Activated T-helper 9 cell treated with anti-CD3 and anti-CD28 coated beads, Interleukin-2, amount 50 U/mL, for 16 hours (primary cell): ENCODE data around the gene RAB11B.
"Not testable (repeated sequence)": the region's sequence is repeated elsewhere in the genome, so short reads cannot be mapped to it uniquely, and the experiment has no call there.

Experiments used
- DNase-seq: peaks from one replicate; pipeline ENCODE4 v3.0.0-alpha.2; 2020; ENCODE audit warnings: low read depth

RAB11B gene

DNA sequence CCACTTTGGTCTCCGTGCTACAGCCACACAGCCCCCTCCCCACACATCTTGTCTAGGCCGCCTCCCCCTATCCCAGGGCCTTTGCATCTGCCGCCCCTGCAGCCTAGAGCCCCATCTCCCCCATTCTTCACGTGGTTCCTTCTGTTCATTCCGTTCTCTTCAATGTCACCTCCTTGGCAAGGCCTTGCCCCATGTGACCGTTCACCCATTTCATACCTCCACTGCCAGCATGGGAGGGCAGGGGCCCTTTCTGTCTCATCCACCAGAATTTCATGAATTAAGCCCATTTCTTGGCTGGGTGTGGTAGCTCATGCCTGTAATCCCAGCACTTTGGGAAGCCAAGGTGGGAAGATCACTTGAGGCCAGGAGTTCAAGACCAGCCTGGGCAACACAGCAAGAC lies 38.9 kb downstream of the RAB11B start:
- DNase-seq = no peak

DNA sequence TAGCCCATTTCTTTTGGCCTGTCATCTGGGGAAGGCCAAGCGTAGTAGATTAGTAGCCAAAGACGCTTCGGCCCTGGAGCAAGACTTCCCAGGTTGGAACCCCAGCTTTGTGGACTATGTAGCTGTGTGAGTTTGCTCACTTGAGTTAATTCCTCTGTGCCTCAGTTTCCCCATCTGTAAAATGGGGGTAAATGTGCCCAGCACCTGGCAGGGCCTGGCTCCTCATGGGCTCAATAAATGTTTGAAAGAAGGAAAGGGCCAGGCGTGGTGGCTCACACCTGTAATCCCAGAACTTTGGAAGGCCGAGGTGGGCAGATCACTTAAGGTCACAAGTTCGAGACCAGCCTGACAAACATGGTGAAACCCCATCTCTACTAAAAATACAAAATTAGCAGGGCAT lies 39.7 kb downstream of the RAB11B start:
- DNase-seq = no peak

DNA sequence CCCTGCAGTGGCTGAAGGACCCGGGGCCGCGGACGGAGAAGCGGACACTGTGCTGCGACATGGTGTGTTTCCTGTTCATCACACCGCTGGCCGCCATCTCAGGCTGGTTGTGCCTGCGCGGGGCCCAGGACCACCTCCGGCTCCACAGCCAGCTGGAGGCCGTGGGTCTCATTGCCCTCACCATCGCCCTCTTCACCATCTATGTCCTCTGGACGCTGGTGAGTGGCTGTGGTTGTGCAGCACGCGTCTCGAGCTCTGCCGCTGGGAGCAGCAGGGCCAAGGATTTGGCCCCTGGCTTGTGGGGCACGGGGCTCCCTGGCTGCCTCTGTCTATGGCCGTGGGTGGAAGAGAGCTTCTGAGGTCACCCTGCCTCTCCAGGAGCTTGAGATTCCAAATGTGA lies 40.5 kb downstream of the RAB11B start:
- DNase-seq = no peak

DNA sequence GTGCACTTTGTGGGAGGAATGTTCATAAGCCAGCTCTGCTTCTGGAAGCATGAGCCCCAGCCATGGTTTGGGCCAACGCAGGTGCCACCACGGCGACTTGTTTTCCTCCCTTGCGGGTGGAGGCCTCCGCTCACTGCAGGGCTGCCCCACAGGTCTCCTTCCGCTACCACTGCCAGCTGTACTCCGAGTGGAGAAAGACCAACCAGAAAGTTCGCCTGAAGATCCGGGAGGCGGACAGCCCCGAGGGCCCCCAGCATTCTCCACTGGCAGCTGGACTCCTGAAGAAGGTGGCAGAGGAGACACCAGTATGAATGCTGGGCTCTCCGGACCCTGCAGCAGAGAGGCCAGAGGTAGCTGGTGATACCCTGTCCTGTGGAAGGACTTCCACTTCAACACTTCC lies 48.1 kb downstream of the RAB11B start:
- DNase-seq = no peak

DNA sequence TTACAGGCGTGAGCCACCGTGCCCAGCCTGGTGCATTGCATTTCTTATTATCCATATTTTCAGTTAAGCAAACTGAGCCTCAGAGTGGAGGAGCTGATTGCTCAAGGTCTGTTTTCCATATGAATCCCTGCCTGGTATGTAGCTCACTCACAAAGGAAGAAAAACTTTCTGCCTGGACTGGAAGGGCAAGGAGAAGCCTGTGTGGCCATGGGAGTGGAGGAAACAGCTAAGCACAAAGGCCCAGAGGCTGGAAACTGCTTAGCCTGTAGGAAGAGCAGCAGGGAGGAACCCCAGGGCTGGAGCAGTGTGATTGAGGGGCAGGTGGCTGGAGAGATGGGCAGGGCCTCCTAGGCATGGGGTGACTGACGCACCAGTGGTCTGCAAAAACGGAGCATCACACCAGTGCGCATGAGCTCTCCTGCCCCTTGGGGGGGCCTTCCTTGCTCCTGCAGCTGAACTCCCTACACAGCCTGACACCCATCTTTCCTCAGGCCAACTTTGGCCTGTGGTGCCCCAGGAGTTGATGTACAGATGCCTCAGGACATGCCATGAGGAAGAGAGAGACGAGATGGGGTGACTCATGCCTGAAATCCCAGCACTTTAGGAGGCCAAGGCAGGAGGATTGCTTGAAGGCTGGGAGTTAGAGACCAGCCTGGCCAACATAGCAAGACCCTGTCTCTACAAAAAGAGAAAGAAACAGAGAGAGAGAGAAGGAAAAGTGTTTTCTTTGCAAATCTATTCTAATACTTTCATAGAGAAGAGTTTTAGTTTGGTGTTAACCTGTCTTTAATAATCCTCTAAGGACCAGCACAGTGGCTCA lies 51.8 kb downstream of the RAB11B start:
- DNase-seq = no peak

DNA sequence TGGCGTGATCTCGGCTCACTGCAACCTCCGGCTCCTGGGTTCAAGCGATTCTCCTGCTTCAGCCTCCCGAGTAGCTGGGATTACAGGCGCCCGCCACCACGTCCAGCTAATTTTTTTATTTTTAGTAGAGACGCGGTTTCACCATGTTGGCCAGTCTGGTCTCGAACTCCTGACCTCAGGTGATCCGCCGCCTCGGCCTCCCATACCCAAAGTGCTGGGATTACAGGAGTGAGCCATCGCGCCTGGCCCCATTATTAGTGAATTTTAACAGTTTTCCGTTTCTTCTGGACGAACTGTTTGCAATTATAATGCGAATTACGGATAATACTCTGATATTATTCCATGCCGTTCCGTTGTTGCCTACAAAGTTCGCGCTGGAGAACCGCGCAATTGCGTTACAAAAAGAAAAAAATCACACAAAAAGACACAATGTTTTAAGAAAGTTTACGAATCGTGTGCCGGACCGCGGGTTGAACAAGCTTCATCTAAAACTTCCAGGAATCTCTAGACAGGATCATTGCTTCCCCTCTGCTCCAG lies 54.0 kb downstream of the RAB11B start:
- not testable (repeated sequence) for DNase-seq

DNA sequence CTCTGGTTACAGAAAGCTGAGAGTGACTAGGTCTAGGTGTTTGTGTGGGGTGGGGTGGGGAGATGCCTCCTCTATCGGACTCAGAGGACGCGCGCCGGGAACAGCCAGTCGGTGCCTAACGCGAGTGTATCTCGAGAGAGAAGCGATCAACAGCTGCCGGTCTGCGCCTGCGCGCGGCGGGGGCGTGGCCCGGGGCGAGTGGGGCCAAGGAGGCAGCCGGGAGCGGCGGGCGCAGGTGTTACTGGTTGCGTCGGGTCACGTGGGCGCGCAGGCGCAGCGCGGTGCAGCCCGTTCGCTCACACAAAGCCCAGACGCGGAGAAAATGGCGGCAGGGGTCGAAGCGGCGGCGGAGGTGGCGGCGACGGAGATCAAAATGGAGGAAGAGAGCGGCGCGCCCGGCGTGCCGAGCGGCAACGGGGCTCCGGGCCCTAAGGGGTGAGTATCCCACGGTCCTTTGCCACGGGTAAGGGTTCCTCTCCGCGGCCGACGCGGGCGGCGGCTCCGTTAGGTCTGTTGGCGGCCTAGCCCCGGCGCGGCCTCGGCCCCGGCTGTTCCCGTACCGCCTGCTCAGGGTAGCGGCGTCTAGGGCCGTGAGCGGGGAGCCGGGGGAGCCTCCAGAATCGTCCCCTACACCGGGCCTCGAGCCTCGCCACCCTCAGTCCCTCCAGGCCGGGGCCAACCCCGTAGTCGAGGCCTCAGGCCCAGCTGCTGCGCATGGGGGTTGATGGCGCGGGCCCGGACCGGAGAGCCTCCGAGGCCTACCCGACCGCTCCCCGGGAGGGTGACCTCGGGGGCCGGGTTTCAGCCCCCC lies 54.7 kb downstream of the RAB11B start, which contains the start of gene HNRNPM:
Gene HNRNPM, plus strand, starts transcription at position 299 of the 811 bp plus-strand sequence. Its CDS starts 24 bp downstream, at position 323.
- DNase-seq = peak; percentile 100

DNA sequence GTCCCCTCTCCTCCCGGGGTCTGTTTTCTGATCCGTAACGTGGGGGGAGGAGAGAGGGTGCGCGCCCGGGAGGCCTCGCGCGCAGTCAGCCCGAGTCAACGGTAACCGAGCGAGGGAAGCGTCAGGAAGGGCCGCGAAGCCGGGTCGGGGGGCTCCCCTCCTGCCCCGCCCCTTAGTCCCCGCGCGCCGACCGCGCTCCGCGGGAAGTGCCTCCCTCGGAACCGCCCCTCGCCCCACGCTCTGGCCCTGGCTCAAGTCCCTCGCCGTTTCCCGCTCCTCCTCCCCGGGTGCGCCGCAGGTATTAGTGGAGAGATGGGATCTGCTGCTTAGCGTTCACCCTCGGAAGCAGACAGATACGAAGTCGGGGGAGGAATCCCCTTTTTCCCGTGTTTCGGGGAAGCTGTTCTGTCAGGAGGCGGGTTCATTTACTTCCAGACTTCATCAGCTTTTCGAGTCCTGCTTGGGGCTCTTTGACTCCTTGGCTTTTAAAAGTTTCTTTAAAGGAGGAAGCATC lies 55.4 kb downstream of the RAB11B start:
- peak; percentile 36 for DNase-seq

DNA sequence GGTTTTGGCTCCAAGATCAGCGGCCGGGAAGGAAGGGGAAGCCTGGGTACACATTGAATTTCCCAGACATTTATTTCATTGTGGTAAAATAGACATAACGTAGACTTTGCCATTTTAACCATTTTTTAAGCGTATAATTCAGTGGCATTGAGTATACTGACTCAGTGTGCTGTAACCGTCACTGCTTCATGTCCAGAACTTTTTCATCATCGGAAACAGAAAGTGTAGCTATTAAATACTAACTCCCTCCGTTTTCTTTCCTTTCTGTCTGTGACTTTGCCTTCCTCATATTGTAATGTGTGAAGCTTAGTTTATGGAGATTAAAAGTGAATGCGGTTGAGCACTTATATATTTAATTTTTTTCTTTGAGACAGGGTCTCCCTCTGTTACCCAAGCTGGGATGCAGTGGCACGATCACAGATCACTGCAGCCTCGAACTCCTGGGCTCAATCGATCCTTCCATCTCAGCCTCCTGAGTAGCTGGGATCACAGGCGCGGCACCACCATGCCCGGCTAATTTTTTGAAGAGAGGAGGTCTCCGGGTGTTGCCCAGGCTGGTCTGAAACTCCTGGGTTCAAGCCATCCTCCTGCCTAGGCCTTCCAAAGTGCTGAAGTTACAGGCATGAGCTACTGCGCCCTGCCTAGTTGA lies 56.0 kb downstream of the RAB11B start:
- no peak for DNase-seq

DNA sequence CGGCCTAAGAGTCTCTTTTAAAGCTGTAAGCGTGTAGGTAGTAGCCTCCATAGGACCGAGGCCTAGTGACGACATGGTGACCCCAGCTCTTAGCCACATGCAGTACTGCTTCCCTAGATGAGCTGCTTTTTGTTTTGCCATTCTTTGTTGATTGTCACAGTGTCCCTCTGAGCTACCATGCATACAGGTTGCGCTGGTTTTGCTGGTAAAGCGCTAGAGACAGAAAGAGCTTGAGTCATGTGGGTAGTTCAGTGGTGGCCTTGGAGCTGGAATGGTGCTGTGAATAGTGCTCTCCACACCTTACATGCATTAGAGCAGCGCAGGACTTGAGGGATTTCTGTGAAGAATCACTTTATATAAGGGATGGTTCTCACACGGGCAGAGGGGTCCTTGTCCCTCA lies 59.7 kb downstream of the RAB11B start:
- DNase-seq = no peak

DNA sequence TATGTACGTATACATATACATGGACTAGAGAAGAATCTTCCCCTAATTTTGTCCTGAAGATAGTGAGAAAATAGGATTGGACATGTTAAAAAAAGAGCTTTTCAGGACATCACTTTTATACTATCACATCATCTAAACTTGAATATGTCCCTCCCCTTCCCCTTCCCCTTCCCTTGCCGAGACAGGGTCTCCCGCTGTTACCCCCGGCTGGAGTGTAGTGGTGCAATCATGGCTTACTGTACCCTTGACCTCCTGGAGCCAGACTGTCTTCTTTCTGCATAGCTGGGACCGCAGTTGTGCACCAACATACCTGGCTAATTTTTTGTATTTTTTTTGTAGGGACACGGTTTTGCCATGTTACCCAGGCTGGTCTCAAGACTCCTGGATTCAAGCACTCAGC lies 61.2 kb downstream of the RAB11B start:
- no peak for DNase-seq

DNA sequence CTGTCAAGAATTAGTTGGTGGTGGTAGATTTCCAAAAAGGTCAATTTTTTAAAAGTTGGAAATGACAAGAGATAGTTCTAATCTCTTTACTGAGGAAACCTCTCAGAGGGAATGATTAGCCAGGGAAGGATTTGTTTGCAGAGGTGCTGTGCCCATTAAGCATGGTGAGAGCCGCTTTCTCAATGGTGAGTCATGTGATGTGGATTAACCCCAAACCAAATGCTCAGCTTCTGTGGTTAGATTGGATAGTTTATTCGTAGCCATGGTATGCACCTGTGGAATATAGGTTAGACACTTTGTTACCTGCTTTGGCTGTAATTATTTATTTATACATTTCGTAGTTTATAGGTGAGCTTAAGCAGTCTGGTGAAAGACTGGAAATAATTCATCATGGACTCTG lies 61.7 kb downstream of the RAB11B start:
- DNase-seq = no peak

DNA sequence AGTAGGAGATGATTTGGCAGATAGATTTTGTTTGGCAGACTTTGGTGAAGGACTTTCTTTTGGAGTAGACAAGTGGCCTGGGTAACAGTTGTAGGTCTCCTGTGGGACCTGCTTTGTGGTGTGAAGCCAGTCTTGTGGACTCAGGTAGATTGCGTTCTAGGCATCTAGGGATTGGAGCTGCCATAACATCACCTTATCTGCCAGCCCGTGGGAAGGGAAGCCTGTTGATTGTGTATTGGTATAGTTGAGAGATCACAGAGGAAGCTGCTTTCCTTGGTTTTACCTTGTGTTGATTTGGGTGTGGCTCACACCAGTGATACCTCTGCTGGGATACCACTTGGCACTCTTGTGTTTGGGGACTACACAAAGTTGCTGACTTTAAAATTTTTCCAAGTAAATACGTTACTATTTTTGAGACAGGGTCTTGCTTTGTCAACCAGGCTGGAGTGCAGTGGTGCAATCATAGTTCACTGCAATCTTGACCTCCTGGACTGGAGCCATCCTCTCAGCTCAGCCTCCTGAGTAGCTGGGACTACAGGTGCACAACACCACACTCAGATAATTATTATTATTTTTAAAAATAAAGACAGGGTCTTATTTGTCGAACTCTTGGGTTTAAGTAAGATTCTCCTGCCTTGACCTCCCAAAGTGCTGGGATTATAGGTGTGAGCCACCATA lies 62.4 kb downstream of the RAB11B start:
- no peak for DNase-seq

DNA sequence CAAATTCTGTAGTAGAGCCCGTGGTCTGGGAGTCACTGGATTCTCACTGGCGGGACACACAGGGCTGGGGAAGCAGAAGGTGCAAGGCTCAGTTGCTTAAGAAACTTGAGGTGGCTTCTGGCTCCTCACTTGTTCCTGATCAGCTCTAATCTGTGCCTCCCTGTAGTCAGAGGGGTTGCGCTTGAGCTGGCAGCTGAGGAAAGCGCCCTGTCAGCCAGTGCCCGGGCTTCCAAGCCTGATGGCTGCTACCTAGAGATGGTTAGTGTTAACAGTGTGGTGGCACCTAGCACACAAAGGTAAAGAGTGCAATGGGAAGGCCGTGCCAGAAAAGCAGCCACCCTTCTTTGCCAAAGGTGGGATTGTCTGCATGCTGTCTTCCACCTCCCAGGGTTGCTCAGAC lies 63.5 kb downstream of the RAB11B start:
- no peak for DNase-seq
